HG03064 (cell line): ENCODE measurements around the gene MINPP1.
"Not testable (repeated sequence)": the region's sequence is repeated elsewhere in the genome, so short reads cannot be mapped to it uniquely, and the experiment has no call there.

Experiments used
- ATAC-seq: cut with Tn5 transposase; IDR thresholded peaks from one replicate; pipeline ENCODE4 v1.9.1; 2021; ENCODE audit warnings: low read depth; ENCODE audit not compliant: unreplicated experiment

MINPP1 gene

DNA sequence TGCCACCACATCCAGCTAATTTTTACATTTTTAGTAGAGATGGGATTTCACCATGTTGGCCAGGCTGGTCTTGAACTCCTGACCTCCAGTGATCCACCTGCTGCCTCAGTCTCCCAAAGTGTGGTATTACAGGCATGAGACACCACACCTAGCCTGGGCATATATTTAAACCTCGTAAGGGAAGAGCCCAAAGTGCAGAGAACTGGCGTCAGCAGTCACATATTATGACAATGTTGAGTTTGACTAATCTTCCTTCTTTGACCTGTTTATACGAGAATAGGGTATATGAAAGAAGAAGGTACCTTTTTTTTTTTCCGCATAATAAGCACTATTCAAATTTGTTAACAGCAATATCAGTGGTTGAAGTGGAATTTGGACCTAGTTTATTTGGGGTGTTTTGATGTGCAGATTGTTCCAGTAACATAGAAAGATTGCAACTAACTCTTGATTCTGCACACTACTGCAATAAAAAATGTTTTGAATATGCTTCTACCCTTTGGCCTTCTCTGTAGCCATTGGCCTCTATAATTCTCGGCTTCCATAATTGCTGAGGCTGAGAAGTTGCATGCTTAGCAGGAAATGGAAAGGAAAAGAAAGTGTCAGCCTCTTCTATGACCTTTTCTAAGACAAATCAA lies 55.9 kb downstream of the MINPP1 start:
- ATAC-seq, result no peak

DNA sequence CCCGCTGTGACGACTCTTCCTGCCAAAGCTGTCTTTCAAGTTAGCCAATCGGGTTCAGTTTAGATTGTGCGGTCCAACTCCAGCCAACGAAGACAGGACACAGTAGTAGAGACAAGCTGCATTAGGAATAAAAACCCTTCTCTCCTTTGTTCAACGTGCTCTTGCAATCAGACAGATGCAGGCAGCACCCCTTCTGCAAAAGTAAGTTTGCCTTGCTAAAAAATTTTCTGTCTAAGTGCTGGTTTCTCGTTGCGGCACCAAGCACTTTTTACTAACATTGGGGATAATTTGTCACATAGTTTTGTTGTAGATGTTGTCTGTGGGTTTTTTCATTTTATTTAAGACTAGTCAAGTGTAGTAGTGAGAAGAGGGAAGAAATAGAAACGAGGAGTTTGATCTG lies 58.1 kb downstream of the MINPP1 start:
- ATAC-seq, result no peak

DNA sequence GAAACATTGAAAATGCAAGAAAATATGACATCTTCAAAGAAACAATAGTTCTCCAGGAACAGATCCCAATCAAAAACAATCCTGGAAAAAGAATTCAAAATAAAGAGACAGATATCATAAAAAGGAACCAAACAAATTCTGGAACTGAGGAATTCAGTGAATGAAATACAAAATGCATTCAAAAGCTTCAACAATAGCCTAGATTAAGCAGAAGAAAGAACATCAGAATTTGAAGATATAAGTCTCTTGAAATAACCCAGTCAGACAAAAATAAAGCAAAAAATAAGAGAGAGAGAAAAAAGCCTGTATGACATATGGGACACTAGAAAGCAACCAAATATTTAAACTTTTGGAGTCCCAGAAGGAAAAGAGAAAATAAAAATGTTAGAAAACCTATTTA lies 60.3 kb downstream of the MINPP1 start:
- no peak for ATAC-seq

DNA sequence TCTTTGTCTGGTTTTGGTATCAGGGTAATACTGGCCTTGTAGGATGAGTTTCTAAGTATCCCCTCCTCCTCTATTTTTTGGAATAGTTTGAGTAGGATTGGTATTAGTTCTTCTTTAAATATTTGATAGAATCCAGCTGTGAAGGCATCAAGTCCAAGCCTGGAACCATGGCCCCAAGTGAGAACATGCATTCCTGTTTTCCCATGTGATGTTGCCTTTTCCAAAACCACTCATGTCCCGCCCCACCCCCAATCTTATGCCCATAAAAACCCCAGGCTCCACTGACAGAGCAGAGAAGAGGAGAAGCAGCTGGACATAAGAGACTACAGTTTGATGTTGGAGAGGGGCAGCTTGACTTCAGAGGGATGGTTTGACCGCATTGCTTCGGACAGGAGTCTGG lies 71.2 kb downstream of the MINPP1 start:
- ATAC-seq, result no peak

DNA sequence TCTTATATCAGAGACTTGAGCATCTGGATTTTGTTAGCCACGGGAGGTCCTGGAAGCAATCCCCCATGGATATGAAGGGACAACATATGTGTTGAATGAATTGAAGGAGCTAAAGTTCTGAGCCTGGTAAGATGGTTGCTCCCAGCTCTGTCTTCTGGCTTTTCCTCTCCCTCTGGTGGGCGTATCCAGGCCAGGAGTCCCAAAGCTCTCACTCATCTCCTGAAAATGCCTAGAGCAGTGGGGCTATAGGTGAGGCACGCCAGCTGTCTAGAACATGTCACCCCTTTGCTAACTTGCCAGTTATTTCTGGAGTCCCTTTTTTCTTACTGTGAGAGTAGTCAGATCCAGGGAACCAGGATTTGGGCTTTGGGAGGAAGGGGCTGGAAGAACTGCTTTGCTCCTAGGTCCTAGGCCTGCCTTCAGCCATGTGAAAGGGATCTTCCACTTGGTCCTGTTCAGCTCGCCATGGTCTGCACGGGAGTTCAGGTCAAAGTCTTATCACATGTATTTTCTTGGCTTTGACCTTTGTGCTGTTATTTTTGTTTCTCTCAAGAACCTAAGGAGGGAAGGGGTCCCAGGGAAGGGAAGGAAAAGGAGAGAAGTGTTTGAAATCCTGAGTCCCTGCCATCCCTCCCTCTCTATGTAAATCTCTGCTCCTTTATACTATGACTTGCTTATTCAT lies 73.6 kb downstream of the MINPP1 start:
- ATAC-seq, result no peak

DNA sequence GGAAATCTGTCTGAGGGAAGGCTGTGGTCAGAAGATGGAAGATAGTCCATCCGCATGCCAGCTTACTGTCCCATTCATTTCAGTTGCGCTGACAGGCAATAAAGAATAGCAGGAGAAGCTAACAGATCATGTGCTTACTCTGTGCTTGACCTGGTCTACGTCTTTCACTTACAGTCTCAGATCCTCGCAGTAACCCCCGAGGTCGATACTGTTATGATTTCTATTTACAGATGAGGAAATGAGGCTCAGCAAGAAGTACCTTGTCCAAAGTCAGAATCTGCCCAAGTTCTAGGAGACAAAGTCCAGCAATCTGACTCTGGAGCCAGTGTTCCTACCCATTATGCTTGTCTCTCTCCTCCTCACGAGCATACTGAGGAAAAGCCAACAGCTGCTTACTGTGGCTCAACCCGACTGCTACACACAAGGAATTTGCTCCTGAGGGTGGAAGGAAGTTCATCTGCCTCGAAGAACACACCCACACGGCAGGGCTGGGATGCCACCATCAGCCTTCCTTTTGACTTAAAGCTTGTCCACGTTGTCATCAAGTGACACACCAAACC lies 74.2 kb downstream of the MINPP1 start:
- ATAC-seq, result no peak

DNA sequence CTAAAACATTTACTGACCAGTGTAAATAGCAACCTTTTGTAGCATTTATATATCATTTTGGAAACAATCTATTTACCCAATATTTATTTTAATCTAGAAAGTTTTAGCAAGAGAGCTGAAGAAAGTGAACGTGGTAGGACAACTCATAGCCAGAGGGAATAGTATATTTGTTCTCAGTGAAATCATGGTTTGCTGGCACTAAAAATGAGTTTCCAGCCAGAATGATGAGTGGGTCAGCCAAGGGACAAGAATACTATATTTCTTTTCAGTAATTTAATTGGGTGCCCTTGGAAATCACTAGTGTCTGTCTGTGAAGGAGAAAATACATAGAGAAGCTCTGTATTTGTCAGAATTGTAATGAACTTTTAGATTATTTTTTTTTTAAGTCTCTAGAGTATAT lies 74.9 kb downstream of the MINPP1 start:
- ATAC-seq, result no peak

DNA sequence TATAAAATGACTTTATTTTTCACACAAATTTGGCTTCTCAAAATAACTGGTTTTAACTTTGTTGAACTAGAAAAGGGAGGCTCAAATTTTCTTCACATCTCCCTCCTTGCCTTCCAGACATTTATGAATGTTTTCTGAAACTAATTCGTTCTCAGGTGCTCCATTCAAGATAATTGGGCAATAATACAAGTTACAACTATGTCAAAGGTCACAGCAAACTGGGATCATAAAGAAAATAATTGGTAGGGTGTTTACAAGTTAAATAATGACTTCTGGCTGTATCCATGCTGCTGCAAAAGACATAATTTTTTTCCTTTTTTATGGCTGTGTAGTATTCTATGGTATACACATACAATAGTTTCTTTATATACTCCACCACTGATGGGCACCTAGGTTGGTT lies 75.3 kb downstream of the MINPP1 start:
- no peak for ATAC-seq

DNA sequence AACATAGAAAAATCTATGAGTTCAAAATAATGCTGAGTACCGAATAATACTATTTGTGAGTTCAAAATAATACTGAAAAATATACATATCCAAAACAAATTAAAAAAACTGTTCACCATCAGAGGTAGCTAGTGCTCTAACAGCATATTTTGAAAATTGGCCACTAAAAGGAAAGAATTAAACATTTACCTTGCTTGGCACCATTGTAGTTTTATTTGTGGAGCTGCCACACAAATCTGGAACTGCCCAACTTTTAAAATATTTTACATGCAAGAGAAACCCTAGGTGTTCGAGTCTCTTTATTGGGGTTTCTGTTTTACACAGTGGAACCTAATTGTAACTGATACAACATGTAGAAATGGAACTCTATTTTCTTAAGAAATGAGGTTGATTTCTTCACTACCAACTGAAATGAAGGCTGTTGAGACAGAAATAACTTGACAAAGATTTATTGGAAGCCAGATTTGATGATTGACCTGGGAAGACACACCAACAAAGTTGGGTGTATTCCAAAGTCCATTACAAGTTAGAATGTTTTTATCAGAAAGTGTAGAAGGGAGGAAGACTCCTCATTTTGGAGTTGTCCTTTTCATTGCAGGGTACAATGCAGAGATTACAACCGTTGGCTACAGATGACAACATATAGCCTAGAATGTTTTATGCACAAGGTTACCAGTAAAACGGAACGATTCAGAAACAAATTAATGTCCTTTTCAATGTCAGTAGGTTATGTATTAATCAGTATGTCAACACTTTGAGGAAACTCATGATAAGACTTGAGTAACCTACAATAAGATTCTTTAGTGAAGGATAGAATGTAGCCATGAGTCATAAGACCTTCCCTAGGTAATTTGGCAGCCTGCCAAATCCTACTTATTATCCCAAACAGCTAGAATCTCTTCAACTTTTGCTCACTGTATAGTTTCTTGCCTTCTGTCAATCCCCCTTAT lies 81.1 kb downstream of the MINPP1 start:
- ATAC-seq, result no peak

DNA sequence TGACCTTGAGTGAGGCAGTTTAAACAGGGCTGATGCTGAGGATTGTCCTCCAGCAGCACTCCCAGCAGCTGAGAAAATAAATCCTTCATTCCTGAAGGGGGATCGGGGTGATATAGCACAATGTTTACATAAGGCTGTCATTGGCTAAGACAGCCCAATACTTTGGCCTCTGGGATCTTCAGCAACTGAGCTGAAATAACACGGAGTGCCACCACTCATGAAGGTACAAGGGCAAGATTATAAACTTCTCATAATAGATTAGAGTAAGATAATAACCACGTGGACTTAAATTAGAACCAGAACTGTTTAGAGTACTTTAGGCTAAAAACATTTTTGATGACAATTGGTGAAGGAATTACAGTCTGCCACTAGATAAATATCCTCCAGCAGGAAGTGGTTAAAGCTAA lies 85.0 kb downstream of the MINPP1 start:
- ATAC-seq, result no peak

DNA sequence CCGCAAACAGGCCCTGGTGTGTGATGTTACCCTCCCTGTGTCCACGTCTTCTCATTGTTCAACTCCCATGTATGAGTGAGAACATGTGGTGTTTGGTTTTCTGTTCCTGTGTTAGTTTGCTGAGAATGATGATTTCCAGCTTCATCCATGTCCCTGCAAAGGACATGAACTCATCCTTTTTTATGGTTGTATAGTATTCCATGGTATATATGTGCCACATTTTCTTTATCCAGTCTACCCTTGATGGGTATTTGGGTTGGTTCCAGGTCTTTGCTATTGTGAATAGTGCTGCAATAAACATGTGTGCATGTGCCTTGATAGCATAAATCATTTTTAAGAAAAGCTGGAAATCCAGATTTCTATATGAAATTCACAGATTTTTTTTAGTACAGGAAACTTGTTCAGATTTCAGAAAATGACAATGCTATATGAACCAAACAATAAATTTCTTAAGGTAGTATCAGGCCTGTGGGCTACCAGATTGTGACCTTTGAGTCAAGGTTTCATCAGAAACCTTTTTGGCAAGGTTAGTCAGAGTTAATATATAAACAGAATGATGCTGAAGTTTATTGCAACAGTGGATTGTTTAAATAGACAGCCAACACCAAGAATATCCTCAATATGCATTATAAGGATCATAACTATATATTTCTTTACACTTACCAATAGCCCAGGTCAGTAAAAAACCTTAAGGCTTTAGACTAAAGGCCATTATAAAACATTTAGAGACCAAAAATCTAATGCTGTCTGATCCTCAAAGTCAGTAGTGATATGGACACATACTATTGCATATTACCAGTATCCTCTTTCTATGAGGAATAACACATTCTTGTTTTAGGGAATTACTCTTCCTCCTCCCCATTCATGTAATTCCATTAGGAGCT lies 86.3 kb downstream of the MINPP1 start:
- no peak for ATAC-seq

DNA sequence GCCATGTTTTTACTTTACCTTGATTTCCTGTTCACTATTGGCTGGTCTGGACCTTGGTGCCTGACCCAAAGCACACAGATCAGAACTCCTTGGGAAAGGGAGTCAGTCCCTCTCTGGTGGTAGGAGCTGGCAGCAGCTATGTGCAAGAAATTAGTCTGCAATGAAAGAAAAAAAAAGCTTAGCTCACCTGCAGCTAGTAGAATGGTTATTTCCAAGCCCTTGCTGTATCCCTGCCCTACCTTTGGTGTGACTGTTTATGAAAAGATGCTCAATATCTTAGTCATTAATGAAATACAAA lies 86.8 kb downstream of the MINPP1 start:
- ATAC-seq, result no peak

DNA sequence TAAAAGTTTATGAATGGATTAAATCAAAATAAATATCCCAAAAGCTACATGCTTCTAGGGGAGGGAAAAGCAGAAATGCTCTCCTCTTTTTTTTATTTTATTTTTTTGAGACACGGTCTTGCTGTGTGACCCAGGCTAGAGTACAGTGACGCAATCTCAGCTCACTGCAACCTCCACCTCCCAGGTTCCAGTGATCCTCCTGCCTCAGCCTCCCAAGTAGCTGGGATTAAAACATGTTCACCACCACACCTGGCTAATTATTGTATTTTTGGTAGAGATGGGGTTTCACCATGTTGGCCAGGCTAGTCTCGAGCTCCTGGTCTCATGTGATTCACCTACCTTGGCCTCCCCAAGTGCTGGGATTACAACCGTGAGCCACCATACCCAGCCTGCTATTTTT lies 88.2 kb downstream of the MINPP1 start:
- not testable (repeated sequence) for ATAC-seq

DNA sequence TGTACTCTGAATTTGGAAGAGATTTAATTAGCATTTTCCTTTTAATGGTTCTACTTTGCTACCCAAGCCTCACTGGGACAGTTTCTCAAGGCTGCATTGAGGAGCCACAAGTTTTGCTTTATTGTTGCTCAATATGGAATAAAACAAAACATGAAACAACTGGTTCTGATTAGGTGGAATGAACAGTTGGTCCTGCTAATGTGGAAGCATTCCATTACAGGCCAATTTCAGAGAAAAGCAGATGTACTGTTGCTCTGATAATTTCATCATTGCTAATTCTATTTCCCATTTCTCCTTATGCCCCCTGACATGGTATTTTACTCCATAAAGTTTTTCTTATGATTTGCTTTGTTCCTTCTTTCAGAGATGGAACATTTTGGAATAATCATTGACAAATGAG lies 89.0 kb downstream of the MINPP1 start:
- no peak for ATAC-seq

DNA sequence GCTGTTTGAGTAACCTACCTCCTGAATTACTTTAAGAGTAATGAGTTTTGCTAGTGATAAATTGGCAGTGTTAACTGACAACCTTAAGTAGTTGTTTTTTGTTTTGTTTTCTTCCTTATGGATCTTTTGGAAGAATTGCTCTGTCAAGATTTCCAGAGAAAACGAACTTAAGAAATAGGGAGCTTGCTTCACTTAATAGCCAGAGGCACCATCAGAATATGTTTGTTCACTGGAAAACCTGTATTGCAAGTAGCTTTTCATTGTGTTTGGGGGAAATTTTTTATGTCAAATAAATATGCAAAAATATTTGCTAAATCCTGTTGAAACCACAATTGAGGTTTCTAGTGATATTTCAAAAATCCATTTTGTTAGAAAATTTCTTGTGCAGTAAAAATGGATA lies 89.5 kb downstream of the MINPP1 start:
- no peak for ATAC-seq

DNA sequence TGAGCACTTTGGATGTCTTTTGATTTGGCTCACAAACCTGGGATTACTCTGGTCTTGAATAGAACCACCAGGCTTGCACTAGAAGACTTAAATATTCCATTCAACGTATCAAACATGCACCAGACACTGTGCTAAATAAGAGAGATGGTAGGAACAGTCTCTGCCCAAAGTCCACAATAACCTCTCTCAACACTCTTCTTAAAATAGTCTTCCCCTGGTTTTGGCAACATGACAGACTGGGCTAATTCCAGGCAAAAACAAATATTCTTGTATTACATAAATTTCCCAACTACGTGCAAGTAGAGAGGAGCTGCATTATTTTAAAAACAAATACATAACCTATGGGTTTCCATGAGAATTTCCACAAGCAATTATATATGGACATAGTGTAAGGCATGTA lies 90.2 kb downstream of the MINPP1 start:
- no peak for ATAC-seq

DNA sequence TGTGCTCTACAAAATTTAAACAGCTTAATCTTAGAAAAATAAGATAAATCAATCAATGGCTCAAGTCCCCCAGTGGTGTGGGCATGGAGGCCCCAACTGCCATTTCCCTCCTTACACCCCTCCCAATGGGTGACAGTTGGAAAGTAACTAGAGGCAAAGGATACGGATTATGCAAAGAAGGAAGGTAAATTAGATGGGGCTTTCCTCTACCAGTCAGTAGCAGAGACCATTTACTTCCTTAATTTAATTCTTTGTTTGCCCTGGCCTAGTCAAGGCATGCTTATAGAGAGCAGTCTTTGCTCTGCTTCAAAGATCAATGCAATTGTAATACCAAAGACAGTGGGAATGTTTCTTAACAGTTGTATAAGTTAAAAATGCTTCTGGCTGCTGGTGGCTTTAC lies 91.7 kb downstream of the MINPP1 start:
- ATAC-seq, result no peak

DNA sequence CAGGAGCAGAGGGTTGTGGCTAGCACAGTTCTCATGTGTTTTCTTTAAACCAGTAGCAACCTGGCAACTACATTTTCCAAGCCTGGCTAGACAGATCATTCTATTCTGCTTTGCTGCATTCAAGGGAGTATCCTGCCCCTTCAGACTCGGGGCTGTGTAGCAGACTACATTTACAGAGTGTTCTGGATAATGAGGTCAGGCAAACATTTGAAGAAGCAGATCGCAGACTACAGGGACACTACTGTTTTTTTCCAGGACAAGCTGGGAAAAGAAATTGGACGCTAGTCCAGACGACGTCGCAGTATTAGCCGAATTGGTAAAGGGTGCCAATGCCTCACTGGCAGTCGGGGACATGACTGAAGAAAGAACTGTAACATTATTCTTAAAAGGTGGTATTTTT lies 94.0 kb downstream of the MINPP1 start:
- ATAC-seq, result no peak

DNA sequence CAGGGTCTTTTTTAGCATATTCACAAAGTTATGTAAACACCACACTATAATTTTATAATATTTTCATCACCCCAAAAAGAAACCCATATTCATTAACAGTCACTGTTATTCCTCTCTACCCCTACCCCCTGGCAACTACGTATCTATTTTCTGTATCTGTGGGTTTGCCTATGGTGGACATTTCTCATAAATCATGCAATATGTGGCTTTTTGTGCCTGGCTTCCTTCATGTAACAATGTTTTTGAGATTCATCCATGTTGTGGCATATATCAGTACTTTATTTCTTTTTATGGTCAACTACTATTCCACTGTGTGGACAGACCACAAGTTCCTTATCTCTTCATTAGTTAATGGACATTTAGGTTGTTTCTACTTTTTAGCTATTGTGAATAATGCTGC lies 95.9 kb downstream of the MINPP1 start:
- ATAC-seq, result no peak
